HG03378 (cell line): ENCODE results near the gene SEMA4A.
"Not testable (repeated sequence)": the region's sequence is repeated elsewhere in the genome, so short reads cannot be mapped to it uniquely, and the experiment has no call there.

Experiments used
- ATAC-seq: cut with Tn5 transposase; IDR thresholded peaks from one replicate; pipeline ENCODE4 v1.9.1; 2021; ENCODE audit warnings: mild to moderate bottlenecking, moderate library complexity; ENCODE audit not compliant: unreplicated experiment

The SEMA4A gene

GRCh38 chr1:156118177-156118868 lies 35.1 kb upstream of the SEMA4A start:
- ATAC-seq = no peak

- ATAC-seq = no peak
These were observed 33.7 kb upstream of the SEMA4A start for GRCh38 chr1:156119503-156120209.

- no peak for ATAC-seq
These were observed 33.1 kb upstream of the SEMA4A start for GRCh38 chr1:156120318-156120717.

GRCh38 chr1:156121005-156121404 lies 32.4 kb upstream of the SEMA4A start:
- not testable (repeated sequence) for ATAC-seq

GRCh38 chr1:156121457-156121856 lies 31.9 kb upstream of the SEMA4A start:
- ATAC-seq = no peak

- no peak for ATAC-seq
These were observed 31.3 kb upstream of the SEMA4A start for GRCh38 chr1:156122086-156122485.

- ATAC-seq = no peak
These were observed 30.6 kb upstream of the SEMA4A start for GRCh38 chr1:156122519-156123355.

- no peak for ATAC-seq
These were observed 29.8 kb upstream of the SEMA4A start for GRCh38 chr1:156123356-156124196.

GRCh38 chr1:156124557-156125483 lies 28.6 kb upstream of the SEMA4A start:
- ATAC-seq = no peak

GRCh38 chr1:156125544-156125943 lies 27.8 kb upstream of the SEMA4A start:
- ATAC-seq = not testable (repeated sequence)

GRCh38 chr1:156126043-156126629 lies 27.2 kb upstream of the SEMA4A start:
- peak; percentile 34 for ATAC-seq

- ATAC-seq = peak; percentile 33
These were observed 26.5 kb upstream of the SEMA4A start for GRCh38 chr1:156126630-156127534.

GRCh38 chr1:156128308-156128653 lies 25.1 kb upstream of the SEMA4A start:
- no peak for ATAC-seq

GRCh38 chr1:156128654-156129597 lies 24.5 kb upstream of the SEMA4A start:
- ATAC-seq = no peak

- ATAC-seq = no peak
These were observed 23.5 kb upstream of the SEMA4A start for GRCh38 chr1:156129687-156130577.

- ATAC-seq = no peak
These were observed 22.8 kb upstream of the SEMA4A start for GRCh38 chr1:156130578-156130942.
